Heart left ventricle (tissue), 16 donors: ENCODE results near the gene AIRE. TPM values are rescaled to one million over a fixed set of nuclear protein-coding genes. Genes with fewer than 3 reads are reported as not detected.

Experiments used
- ATAC-seq, 4 donors: fragments of 200-7000 bp; cut with Tn5 transposase; one replicate each; pipeline ENCODE4 v1.9.1; 2020 to 2022; ENCODE audit warnings: moderate library complexity in 4 of 4, mild to moderate bottlenecking in 3 of 4, moderate number of reproducible peaks in 1 of 4
- DNase-seq, 5 donors: peaks; one replicate each; pipeline ENCODE4 v3.0.0-alpha.2; 2020
- H3K27ac ChIP-seq, 12 donors: fragments of 200-600 bp; sonication (generic) in 4 of 12; one replicate each; pipeline versions ENCODE4 v1.5.0 to v1.8.0; 2016 to 2022; ENCODE audit warnings: mild to moderate bottlenecking in 2 of 12
- H3K27me3 ChIP-seq, 9 donors: fragments of 200-600 bp; sonication (generic) in 2 of 9; one replicate each; pipeline versions ENCODE4 v1.5.1 to v1.8.0; 2016 to 2022; ENCODE audit warnings: mild to moderate bottlenecking in 3 of 9
- H3K36me3 ChIP-seq, 9 donors: fragments of 200-600 bp; sonication (generic) in 2 of 9; one replicate each; pipeline versions ENCODE4 v1.5.0 to v1.8.0; 2018 to 2022; ENCODE audit warnings: mild to moderate bottlenecking in 2 of 9
- H3K4me1 ChIP-seq, 12 donors: fragments of 200-600 bp; sonication (generic) in 4 of 12; one replicate each; pipeline versions ENCODE4 v1.5.0 to v1.8.0; 2016 to 2022; ENCODE audit warnings: mild to moderate bottlenecking in 3 of 12
- H3K4me3 ChIP-seq, 12 donors: fragments of 200-600 bp; sonication (generic) in 4 of 12; one replicate each; pipeline versions ENCODE4 v1.5.0 to v1.8.0; 2017 to 2022; ENCODE audit warnings: mild to moderate bottlenecking in 9 of 12, moderate library complexity in 4 of 12
- H3K9me3 ChIP-seq, 12 donors: fragments of 200-600 bp; sonication (generic) in 4 of 12; one replicate each; pipeline versions ENCODE4 v1.5.0 to v1.8.0; 2016 to 2022; ENCODE audit warnings: mild to moderate bottlenecking in 1 of 12
- CTCF ChIP-seq, 12 donors: fragments of 200-600 bp; sonication (generic) in 4 of 12; IDR thresholded peaks; one replicate each; pipeline versions ENCODE4 v1.5.0 to v1.8.0; 2018 to 2022; ENCODE audit warnings: antibody characterized with exemption in 12 of 12, mild to moderate bottlenecking in 5 of 12
- POLR2A ChIP-seq, 2 donors: fragments of 450-650 bp; IDR thresholded peaks; one replicate each; pipeline ENCODE4 v1.6.1; 2017; ENCODE audit warnings: antibody characterized with exemption in 2 of 2, mild to moderate bottlenecking in 2 of 2, moderate library complexity in 2 of 2
- WGBS, 4 donors: extraction: QIAGEN DNeasy Blood & Tissue Kit in 2 of 4; methylation state at CpG; one replicate each; pipeline versions ENCODE4 v1.1.5 to v1.1.7; 2013 to 2018; 5-methylcytosine and 5-hydroxymethylcytosine counted together
- intact Hi-C, 10 donors: fragments of 100-400 bp; cut with DNase I; formaldehyde crosslinking; loops; one replicate each; pipeline versions ENCODE4 v1.11.1 to v1.14.2; 2022
- polyA plus RNA-seq, 2 donors: library from polyadenylated mRNA; stranded (reverse); fragments of 200-250 nt; gene quantifications; one replicate each; pipeline ENCODE4 v1.2.3, GENCODE V29; 2013
- total RNA-seq, 9 donors: library from RNA; depleted of rRNA in 2 of 9; stranded (reverse); fragments of >200 nt in 2 of 9; fragmentation: NEBNext Ultra II Directional in 3 of 9; extraction: Animal tissue kit (Norgen Biotek cat#: 25700) in 3 of 9; gene quantifications; one replicate each; pipeline versions ENCODE4 v1.1.0 to v1.2.4, GENCODE V29; 2016 to 2023
- donor health status: ischemic (EF 13 %, LVEDD 7.1; RV severe dilation, severe dysfunction).
- donor health status: healthy with polysubstance abuse.
- donor health status: DM: no; HTN: yes; CAD: no.
- donor health status: DM: no; HTN: no; CAD: no.
- donor health status: ischemic (EF 25% LVEDD 6.9; RV normal size, moderate dysfunction).
- donor health status: ischemic (EF 25% LVEDD 5.7; RV mildly dilated, moderate dysfunction).
- donor health status: healthy.
- donor health status: DM: yes; HTN: yes; CAD: no.
- donor health status: ischemic (EF 35%, LVEDD 5.7; RV mildly dilated, moderate dysfunction).
- donor health status: nonischemic (EF 11% LVEDD 7.7; RV severe dilation, severe dysfunction).
- donor health status: DM: yes; HTN: yes; CAD: no.
- donor health status: PGD.
- donor health status: ischemic (EF 29% LVEDD 5.4; RV normal size, mild dysfunction).
- donor health status: nonischemic (EF 23%, LVEDD 6.1; RV moderate dilation, normal function).

Gene AIRE
- total and polyA plus RNA-seq, 11 donors, result 0.03 to 0.21 (median 0.16) TPM; not detected in 8

DNA sequence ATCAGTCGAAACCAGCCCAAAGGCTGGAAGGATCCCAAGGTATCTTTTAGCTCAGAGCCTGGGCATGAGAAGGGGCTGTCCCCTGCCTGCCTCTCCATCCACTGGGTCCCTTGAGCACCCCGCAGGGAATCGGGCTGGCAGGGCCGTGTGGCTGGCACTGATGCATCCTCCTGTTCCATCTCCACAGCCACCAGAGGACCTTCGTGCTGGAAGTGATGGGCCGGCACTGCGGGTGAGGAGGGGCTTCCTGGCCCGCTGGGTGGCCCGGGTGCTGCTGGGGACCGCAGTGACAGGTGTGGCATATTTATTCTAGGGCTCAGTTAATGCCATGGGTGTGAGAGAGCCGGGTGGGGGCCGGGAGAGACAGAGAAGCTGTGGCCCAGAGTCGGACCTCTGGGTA, 27.8 kb downstream of the AIRE start:
- 90 to 96% (median 93%) methylated on average over 6 to 13 of the region's 13 CpGs for WGBS, 4 donors
- intact Hi-C loops, result loop anchor here in 2 of 10 donors (10.0 kb wide), 2 partner anchors 61 to 319 kb away; no protein-coding TSS in a partner anchor
- no peaks in the 10 kb centered on the region for H3K9me3 ChIP-seq
- ATAC-seq, result no peak
- H3K27me3 ChIP-seq, result no peaks in the 10 kb centered on the region
- H3K4me1 ChIP-seq, result no peaks in the 10 kb centered on the region
- TF ChIP-seq CTCF (IDR thresholded peaks at IDR 0.05) (no peak), POLR2A (IDR thresholded peaks at IDR 0.05) (no peak)
- DNase-seq, result no peak
- H3K27ac ChIP-seq, result no peak overlapping the region
- H3K36me3 ChIP-seq, result peaks cover 0 to 90% (median 48%) of the 10 kb centered on the region in 9 donors
- H3K4me3 ChIP-seq, result no peak overlapping the region

GRCh38 chr21:44314128-44314527, 28.5 kb downstream of the AIRE start:
- Histone ChIP-seq H3K27me3 (no peaks in the 10 kb centered on the region), H3K4me1 (no peaks in the 10 kb centered on the region), H3K9me3 (no peaks in the 10 kb centered on the region), H3K4me3 (no peak overlapping the region), H3K36me3 (peaks cover 0 to 92% (median 52%) of the 10 kb centered on the region in 9 donors), H3K27ac (no peak overlapping the region)
- intact Hi-C loops, result loop anchor here in 2 of 10 donors (10.0 kb wide), 2 partner anchors 61 to 319 kb away; no protein-coding TSS in a partner anchor
- 89 to 93% (median 91%) methylated on average over 14 to 15 of the region's 15 CpGs for WGBS, 4 donors
- DNase-seq (no peak), ATAC-seq (no peak)
- TF ChIP-seq CTCF (IDR thresholded peaks at IDR 0.05), result no peak
- no peak for TF ChIP-seq POLR2A (IDR thresholded peaks at IDR 0.05)

DNA sequence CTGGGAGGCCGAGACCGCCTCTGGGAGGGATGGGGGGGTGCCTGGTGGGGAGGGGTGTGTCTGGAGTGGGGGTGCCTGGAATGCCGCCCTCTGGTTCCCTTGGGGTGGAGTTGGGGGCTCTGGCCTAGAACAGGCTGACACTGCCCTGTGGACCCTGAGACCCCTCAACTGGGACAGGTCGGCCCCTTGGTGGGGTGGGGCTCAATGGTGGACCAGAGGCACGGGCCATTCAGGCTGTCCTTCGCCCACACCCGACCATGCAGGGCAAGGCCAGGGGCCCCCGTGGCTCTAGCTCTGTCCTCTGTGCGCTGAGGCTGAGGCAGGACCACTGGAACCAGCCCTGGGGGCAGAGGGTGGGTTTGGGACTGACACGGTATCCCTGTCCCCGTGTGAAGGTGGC, 28.9 kb downstream of the AIRE start:
- H3K27ac ChIP-seq, result no peak overlapping the region
- intact Hi-C loops, result loop anchor here in 2 of 10 donors (10.0 kb wide), 2 partner anchors 60 to 320 kb away; no protein-coding TSS in a partner anchor
- 89 to 100% (median 96%) methylated on average over 8 to 11 of the region's 11 CpGs for WGBS, 4 donors
- no peaks in the 10 kb centered on the region for H3K27me3 ChIP-seq
- H3K36me3 ChIP-seq, result peaks cover 0 to 94% (median 56%) of the 10 kb centered on the region in 9 donors
- H3K4me3 ChIP-seq, result no peak overlapping the region
- no peak for TF ChIP-seq CTCF (IDR thresholded peaks at IDR 0.05)
- no peaks in the 10 kb centered on the region for H3K4me1 ChIP-seq
- no peaks in the 10 kb centered on the region for H3K9me3 ChIP-seq
- ATAC-seq, result no peak
- DNase-seq, result no peak

DNA sequence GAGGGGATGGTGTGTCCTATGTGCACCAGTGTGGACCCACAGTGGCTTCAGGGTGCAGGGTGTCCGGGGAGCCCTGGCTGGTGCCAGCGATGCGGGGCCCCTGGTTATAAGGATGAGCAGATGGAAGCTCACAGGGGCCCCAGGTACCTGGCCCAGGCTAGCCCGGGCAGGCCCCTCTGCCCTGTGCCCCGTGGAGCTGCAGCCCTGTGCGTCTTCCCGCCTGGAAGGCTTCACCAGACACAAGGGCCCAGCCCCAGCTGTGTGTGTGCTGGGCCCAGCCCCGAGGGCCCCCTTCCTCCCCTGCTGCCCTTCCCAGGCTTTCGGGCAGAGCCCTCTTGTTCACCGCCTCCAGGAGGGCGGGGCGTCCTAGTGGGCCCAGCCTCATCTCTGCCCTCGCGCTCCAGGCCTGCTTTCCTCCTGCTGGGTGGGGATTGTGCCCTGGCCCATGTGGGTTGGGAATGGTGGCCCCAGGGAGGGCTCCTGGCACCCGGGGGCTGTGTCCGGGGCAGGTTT, 30.1 kb downstream of the AIRE start:
- Histone ChIP-seq H3K27ac (no peak overlapping the region), H3K27me3 (no peaks in the 10 kb centered on the region), H3K36me3 (peaks cover 0 to 94% (median 64%) of the 10 kb centered on the region in 9 donors), H3K9me3 (no peaks in the 10 kb centered on the region), H3K4me1 (no peaks in the 10 kb centered on the region), H3K4me3 (no peak overlapping the region)
- 88 to 92% (median 90%) methylated on average over 12 to 16 of the region's 16 CpGs for WGBS, 4 donors
- TF ChIP-seq CTCF (IDR thresholded peaks at IDR 0.05) (no peak), POLR2A (IDR thresholded peaks at IDR 0.05) (no peak)
- DNase-seq, result no peak
- intact Hi-C loops, result loop anchor here in 2 of 10 donors (10.0 kb wide), 2 partner anchors 59 to 321 kb away; no protein-coding TSS in a partner anchor
- no peak for ATAC-seq
